Lung (tissue), 12 donors: Measurements from ENCODE around the gene MYL7. TPM values are rescaled to one million over a fixed set of nuclear protein-coding genes. Genes with fewer than 3 reads are reported as not detected.

ENCODE experiments used
- ATAC-seq: fragments of 200-7000 bp; cut with Tn5 transposase; one replicate; pipeline ENCODE4 v1.9.1; 2020; ENCODE audit warnings: moderate number of reproducible peaks; ENCODE audit not compliant: insufficient read depth, low FRiP score
- DNase-seq, 3 donors: peaks; one replicate each; pipeline ENCODE4 v3.0.0-alpha.2; 2013 to 2017
- H3K27ac ChIP-seq, 2 donors: one replicate each; pipeline ENCODE4 v1.5.1; 2013; ENCODE audit warnings: mild to moderate bottlenecking in 2 of 2, moderate library complexity in 2 of 2, control low read depth in 1 of 2, inconsistent platforms in 1 of 2, low read depth in 1 of 2, low read length in 1 of 2
- H3K27me3 ChIP-seq, 3 donors: one replicate each; pipeline ENCODE4 v1.5.1; 2013; ENCODE audit warnings: low read length in 2 of 3; ENCODE audit not compliant: control insufficient read depth in 3 of 3, insufficient read depth in 3 of 3
- H3K36me3 ChIP-seq, 4 donors: one replicate each; pipeline ENCODE4 v1.5.1; 2013; ENCODE audit warnings: low read length in 4 of 4, mild to moderate bottlenecking in 1 of 4, moderate library complexity in 1 of 4; ENCODE audit not compliant: control insufficient read depth in 4 of 4, insufficient read depth in 4 of 4
- H3K4me1 ChIP-seq, 5 donors: one replicate each; pipeline ENCODE4 v1.5.1; 2013; ENCODE audit warnings: low read length in 5 of 5, mild to moderate bottlenecking in 2 of 5, moderate library complexity in 1 of 5; ENCODE audit not compliant: control insufficient read depth in 5 of 5, insufficient read depth in 5 of 5
- H3K4me3 ChIP-seq: one replicate; pipeline ENCODE4 v1.5.1; 2013; ENCODE audit warnings: mild to moderate bottlenecking, control low read depth, moderate library complexity
- H3K9ac ChIP-seq, 2 donors: one replicate each; pipeline ENCODE4 v1.5.1; 2013; ENCODE audit warnings: low read length in 2 of 2, control low read depth in 1 of 2; ENCODE audit not compliant: insufficient read depth in 1 of 2
- H3K9me3 ChIP-seq, 4 donors: one replicate each; pipeline ENCODE4 v1.5.1; 2013; ENCODE audit warnings: low read length in 3 of 4, mild to moderate bottlenecking in 1 of 4, moderate library complexity in 1 of 4; ENCODE audit not compliant: control insufficient read depth in 4 of 4, insufficient read depth in 3 of 4
- WGBS, 2 donors: extraction: QIAGEN DNeasy Blood & Tissue Kit; methylation state at CpG; one replicate each; pipeline ENCODE4 v1.1.7; 2013; 5-methylcytosine and 5-hydroxymethylcytosine counted together
- polyA plus RNA-seq, 2 donors: library from polyadenylated mRNA; stranded (reverse); fragments of 200-250 nt; gene quantifications; one replicate each; pipeline ENCODE4 v1.2.1, GENCODE V29; 2013
- total RNA-seq, 2 donors: library from RNA; depleted of rRNA in 1 of 2; stranded (reverse); fragments of >200 nt in 1 of 2; gene quantifications; one replicate each; pipeline ENCODE4 v1.2.1, GENCODE V29; 2014 to 2021
- TF ChIP-seq, protein P1 (sequence below): IDR thresholded peaks from 2 replicates; pipeline ENCODE4 v1.5.1; 2012; ENCODE audit warnings: mild to moderate bottlenecking; ENCODE audit errors: control extremely low read depth, extremely low read depth
- donor health status: control.
- donor health status: control.
- donor health status: Bipolar disorder and iron deficiency.
- donor health status: healthy.
- donor health status: DM: yes; HTN: yes; CAD: no.

Gene MYL7
- total and polyA plus RNA-seq, 4 donors, result 0.08 to 13.0 TPM; not detected in 2

GRCh38 chr7:44095781-44096180 is 45.4 kb downstream of the MYL7 start:
- Histone ChIP-seq H3K27ac (no peak overlapping the region), H3K9ac (no peak overlapping the region), H3K4me1 (peaks cover 0 to 15% (median 0%) of the 10 kb centered on the region in 5 donors), H3K36me3 (no peaks in the 10 kb centered on the region), H3K9me3 (no peaks in the 10 kb centered on the region), H3K27me3 (no peaks in the 10 kb centered on the region), H3K4me3 (no peak overlapping the region)
- TF ChIP-seq, protein P1, sequence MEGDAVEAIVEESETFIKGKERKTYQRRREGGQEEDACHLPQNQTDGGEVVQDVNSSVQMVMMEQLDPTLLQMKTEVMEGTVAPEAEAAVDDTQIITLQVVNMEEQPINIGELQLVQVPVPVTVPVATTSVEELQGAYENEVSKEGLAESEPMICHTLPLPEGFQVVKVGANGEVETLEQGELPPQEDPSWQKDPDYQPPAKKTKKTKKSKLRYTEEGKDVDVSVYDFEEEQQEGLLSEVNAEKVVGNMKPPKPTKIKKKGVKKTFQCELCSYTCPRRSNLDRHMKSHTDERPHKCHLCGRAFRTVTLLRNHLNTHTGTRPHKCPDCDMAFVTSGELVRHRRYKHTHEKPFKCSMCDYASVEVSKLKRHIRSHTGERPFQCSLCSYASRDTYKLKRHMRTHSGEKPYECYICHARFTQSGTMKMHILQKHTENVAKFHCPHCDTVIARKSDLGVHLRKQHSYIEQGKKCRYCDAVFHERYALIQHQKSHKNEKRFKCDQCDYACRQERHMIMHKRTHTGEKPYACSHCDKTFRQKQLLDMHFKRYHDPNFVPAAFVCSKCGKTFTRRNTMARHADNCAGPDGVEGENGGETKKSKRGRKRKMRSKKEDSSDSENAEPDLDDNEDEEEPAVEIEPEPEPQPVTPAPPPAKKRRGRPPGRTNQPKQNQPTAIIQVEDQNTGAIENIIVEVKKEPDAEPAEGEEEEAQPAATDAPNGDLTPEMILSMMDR, result no peak
- no peak for ATAC-seq
- WGBS, 2 donors, result 91 to 97% methylated on average over 3 of the region's 3 CpGs
- DNase-seq, result no peak

DNA sequence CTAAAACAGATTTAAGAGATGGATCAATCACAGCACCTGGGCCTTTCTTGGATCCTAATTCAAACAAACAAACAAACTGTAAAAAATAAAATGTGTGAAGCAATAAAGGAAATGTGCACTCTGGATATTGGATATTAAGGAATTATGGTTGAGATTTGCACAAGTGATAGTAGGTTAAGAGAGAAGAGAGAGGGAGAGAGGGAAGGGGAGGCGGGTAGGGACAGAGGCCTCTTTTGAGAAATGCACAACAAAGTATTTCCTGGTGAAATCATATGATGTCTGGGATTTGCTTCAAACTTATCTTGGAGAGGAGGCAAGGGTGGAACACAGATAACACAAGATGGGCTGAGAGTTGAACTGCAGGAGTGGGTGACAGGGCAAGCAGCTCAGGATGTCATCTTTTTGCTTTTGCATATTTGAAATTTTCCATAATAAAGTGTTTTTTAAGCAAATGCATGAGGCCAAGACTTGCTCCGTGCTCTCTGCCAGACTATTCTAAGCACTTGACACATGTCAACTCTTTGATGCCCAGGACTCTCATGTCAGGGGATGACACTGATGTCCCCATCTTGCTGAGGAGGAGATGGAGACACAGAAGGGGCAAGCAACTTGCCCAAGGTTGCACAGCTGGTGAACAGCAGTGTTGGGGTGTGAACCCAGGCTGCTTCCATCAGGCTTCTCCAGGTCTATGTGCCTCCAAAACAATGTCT is 46.1 kb downstream of the MYL7 start:
- Histone ChIP-seq H3K4me1 (peaks cover 0 to 13% (median 0%) of the 10 kb centered on the region in 5 donors), H3K36me3 (no peaks in the 10 kb centered on the region), H3K9me3 (no peaks in the 10 kb centered on the region), H3K27ac (no peak overlapping the region), H3K27me3 (no peaks in the 10 kb centered on the region), H3K9ac (no peak overlapping the region), H3K4me3 (no peak overlapping the region)
- 74 to 92% methylated on average over 2 of the region's 2 CpGs for WGBS, 2 donors
- DNase-seq (peak in 1 of 3 donors; percentile 38), ATAC-seq (no peak)
- TF ChIP-seq, protein P1, result no peak

DNA sequence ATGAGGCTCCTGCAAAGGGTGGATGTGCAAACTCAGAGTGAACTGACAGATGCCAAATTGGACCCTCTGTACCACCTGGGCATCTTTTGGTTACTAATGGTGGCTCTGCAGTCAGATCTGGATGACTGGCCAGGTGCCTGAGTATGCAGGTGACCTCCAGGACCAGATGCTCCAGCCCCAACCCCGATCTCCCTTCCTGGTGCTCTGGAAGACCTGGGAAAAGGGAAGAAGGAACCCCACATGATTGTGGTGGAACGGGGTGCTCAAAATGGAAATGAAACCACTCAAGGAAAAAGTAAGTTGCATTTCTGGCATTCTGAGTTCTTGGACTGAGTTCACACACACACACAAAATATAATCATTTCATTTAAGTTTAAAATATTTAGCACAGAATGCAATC is 46.8 kb downstream of the MYL7 start:
- Histone ChIP-seq H3K9me3 (no peaks in the 10 kb centered on the region), H3K27me3 (no peaks in the 10 kb centered on the region), H3K4me3 (no peak overlapping the region), H3K9ac (no peak overlapping the region), H3K4me1 (peaks cover 0 to 13% (median 0%) of the 10 kb centered on the region in 5 donors), H3K27ac (peak overlapping the region in 1 of 2 donors; percentile 17), H3K36me3 (no peaks in the 10 kb centered on the region)
- 55 to 69% methylated on average over 2 of the region's 2 CpGs for WGBS, 2 donors
- no peak for DNase-seq
- TF ChIP-seq, protein P1, result no peak
- ATAC-seq, result no peak
